Stomach (tissue), 9 donors: ENCODE measurements around the gene KIF1A. TPM values are rescaled to one million over a fixed set of nuclear protein-coding genes. Genes with fewer than 3 reads are reported as not detected.
"Not testable (repeated sequence)": the region's sequence is repeated elsewhere in the genome, so short reads cannot be mapped to it uniquely, and the experiment has no call there.

Source experiments
- DNase-seq, 2 donors: peaks; one replicate each; pipeline versions ENCODE4 v3.0.0 to v3.0.0-alpha.2; 2013 to 2019
- H3K27ac ChIP-seq, 5 donors: fragments of 200-600 bp in 4 of 5; sonication (generic) in 4 of 5; one replicate each; pipeline ENCODE4 v1.5.1; 2013 to 2019; ENCODE audit warnings: mild to moderate bottlenecking in 1 of 5, moderate library complexity in 1 of 5
- H3K27me3 ChIP-seq, 3 donors: fragments of 200-600 bp; sonication (generic); one replicate each; pipeline ENCODE4 v1.5.1; 2017 to 2019; ENCODE audit warnings: mixed run types in 1 of 3
- H3K36me3 ChIP-seq, 4 donors: fragments of 200-600 bp; sonication (generic); 1 replicate in 3 of 4; 2 replicates in 1 of 4; pipeline ENCODE4 v1.5.1; 2016 to 2019
- H3K4me1 ChIP-seq, 4 donors: fragments of 200-600 bp; sonication (generic); one replicate each; pipeline ENCODE4 v1.5.1; 2016 to 2019
- H3K4me3 ChIP-seq, 4 donors: fragments of 200-600 bp; sonication (generic) in 3 of 4; one replicate each; pipeline ENCODE4 v1.5.1; 2016 to 2019; ENCODE audit warnings: mild to moderate bottlenecking in 1 of 4
- H3K9me3 ChIP-seq, 4 donors: fragments of 200-600 bp; sonication (generic); one replicate each; pipeline ENCODE4 v1.5.1; 2016 to 2019
- EP300 ChIP-seq: sonication (generic); formaldehyde crosslinking; IDR thresholded peaks from one replicate; pipeline ENCODE4 v1.6.1; 2017; ENCODE audit warnings: antibody characterized with exemption
- POLR2A ChIP-seq, 4 donors: fragments of 450-650 bp; IDR thresholded peaks; one replicate each; pipeline ENCODE4 v1.6.1; 2016; ENCODE audit warnings: antibody characterized with exemption in 4 of 4, control low read depth in 2 of 4, mild to moderate bottlenecking in 1 of 4, moderate library complexity in 1 of 4
- POLR2AphosphoS5 ChIP-seq, 3 donors: sonication (generic); formaldehyde crosslinking; IDR thresholded peaks; one replicate each; pipeline ENCODE4 v1.6.1; 2016; ENCODE audit warnings: antibody characterized with exemption in 3 of 3
- WGBS, 5 donors: extraction: QIAGEN DNeasy Blood & Tissue Kit in 3 of 5; methylation state at CpG; one replicate each; pipeline versions ENCODE4 v1.1.5 to v1.1.7; 2013 to 2018; 5-methylcytosine and 5-hydroxymethylcytosine counted together
- intact Hi-C: fragments of 100-400 bp; cut with DNase I; formaldehyde crosslinking; loops from one replicate; pipeline ENCODE4 v1.15.1; 2023; ENCODE audit warnings: low total_unique reads
- polyA plus RNA-seq, 3 donors: library from polyadenylated mRNA; stranded (reverse); fragments of 200-250 nt; gene quantifications; one replicate each; pipeline ENCODE4 v1.2.3, GENCODE V29; 2013
- total RNA-seq, 5 donors: library from RNA; depleted of rRNA; stranded (reverse); fragments of >200 nt; gene quantifications; one replicate each; pipeline versions ENCODE4 v1.1.0 to v1.2.3, GENCODE V29; 2014 to 2016
- TF ChIP-seq, protein P1 (sequence below), 7 experiments: fragments of 450-650 bp in 4 of 7; fragments of 200-600 bp in 3 of 7; sonication (generic) in 3 of 7; IDR thresholded peaks; one replicate each; pipeline ENCODE4 v1.5.1; 2016 to 2019; ENCODE audit warnings: antibody characterized with exemption in 7 of 7, control low read depth in 2 of 7, mild to moderate bottlenecking in 1 of 7
- donor health status: healthy with polysubstance abuse.
- donor health status: Bipolar disorder and iron deficiency.
- donor health status: healthy.

Gene KIF1A
- total and polyA plus RNA-seq, 8 donors, result 0.15 to 12.5 (median 2.5) TPM

DNA sequence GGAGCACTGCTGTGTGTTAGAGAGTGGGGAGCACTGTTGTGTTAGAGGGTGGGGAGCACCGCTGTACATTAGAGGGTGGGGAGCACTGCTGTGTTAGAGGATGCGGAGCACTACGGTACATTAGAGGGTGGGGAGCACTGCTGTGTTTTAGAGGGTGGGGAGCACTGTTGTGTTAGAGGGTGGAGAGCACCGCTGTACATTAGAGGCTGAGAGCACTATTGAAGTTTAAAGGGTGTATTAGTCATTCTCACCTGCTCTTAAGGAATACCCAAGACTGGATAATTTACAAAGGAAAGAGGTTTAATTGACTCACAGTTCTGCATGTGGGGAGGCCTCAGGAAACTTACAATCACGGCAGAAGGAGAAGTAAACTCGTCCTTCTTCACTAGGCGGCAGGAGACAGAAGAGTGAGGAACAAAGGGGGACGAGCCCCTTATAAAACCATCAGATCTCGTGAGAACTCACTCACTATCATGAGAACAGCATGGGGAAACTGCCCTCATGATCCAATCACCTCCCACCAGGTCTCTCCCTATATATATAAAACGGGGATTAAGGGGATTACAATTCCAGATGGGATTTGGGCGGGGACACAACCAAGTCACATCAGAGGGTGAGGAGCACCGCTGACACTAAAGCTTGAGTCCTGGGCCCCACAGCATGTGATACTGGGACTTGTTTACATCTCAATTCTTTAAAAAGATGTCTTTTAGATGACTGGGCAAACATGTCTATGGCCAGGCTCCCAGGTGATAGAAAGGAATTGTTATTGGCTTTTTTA lies 29.1 kb upstream of the KIF1A start:
- Histone ChIP-seq H3K4me1 (peaks cover 0 to 12% (median 8%) of the 10 kb centered on the region in 4 donors), H3K9me3 (peaks cover 0 to under 1% (median 0%) of the 10 kb centered on the region in 4 donors), H3K4me3 (no peak overlapping the region), H3K36me3 (no peaks in the 10 kb centered on the region), H3K27ac (no peak overlapping the region), H3K27me3 (no peaks in the 10 kb centered on the region)
- 72 to 77% (median 75%) methylated on average over 12 of the region's 12 CpGs for WGBS, 5 donors
- TF ChIP-seq EP300 (no peak), POLR2A (IDR thresholded peaks at IDR 0.05) (no peak), POLR2AphosphoS5 (IDR thresholded peaks at IDR 0.05) (no peak)
- TF ChIP-seq, protein P1, sequence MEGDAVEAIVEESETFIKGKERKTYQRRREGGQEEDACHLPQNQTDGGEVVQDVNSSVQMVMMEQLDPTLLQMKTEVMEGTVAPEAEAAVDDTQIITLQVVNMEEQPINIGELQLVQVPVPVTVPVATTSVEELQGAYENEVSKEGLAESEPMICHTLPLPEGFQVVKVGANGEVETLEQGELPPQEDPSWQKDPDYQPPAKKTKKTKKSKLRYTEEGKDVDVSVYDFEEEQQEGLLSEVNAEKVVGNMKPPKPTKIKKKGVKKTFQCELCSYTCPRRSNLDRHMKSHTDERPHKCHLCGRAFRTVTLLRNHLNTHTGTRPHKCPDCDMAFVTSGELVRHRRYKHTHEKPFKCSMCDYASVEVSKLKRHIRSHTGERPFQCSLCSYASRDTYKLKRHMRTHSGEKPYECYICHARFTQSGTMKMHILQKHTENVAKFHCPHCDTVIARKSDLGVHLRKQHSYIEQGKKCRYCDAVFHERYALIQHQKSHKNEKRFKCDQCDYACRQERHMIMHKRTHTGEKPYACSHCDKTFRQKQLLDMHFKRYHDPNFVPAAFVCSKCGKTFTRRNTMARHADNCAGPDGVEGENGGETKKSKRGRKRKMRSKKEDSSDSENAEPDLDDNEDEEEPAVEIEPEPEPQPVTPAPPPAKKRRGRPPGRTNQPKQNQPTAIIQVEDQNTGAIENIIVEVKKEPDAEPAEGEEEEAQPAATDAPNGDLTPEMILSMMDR (IDR thresholded peaks at IDR 0.05), result no peak
- DNase-seq, result no peak
- intact Hi-C loops, result no loop called here

DNA sequence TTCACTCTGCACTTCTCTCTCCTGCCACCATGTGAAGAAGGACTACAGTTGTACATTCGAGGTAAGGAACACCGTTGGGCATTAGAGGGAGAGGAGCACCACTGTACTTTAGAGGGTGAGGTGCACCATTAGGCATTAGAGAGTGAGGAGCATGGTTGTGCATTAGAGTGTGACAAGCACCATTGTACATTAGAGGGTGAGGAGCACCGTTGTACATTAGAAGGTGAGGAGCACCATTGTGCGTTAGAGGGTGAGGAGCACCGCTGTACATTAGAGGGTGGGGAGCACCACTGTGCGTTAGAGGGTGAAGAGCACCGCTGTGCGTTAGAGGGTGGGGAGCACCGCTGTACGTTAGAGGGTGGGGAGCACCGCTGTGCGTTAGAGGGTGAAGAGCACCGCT lies 27.8 kb upstream of the KIF1A start:
- TF ChIP-seq, protein P1 (IDR thresholded peaks at IDR 0.05), result no peak
- no peak for TF ChIP-seq POLR2AphosphoS5 (IDR thresholded peaks at IDR 0.05)
- TF ChIP-seq POLR2A (IDR thresholded peaks at IDR 0.05), result no peak
- no peak for TF ChIP-seq EP300
- Histone ChIP-seq H3K9me3 (no peaks in the 10 kb centered on the region), H3K27me3 (no peaks in the 10 kb centered on the region), H3K36me3 (no peaks in the 10 kb centered on the region), H3K4me3 (no peak overlapping the region), H3K4me1 (peaks cover 0 to 12% (median 8%) of the 10 kb centered on the region in 4 donors), H3K27ac (no peak overlapping the region)
- intact Hi-C loops, result no loop called here
- WGBS, 5 donors, result 90 to 95% (median 91%) methylated on average over 11 to 13 of the region's 13 CpGs
- DNase-seq, result no peak

DNA sequence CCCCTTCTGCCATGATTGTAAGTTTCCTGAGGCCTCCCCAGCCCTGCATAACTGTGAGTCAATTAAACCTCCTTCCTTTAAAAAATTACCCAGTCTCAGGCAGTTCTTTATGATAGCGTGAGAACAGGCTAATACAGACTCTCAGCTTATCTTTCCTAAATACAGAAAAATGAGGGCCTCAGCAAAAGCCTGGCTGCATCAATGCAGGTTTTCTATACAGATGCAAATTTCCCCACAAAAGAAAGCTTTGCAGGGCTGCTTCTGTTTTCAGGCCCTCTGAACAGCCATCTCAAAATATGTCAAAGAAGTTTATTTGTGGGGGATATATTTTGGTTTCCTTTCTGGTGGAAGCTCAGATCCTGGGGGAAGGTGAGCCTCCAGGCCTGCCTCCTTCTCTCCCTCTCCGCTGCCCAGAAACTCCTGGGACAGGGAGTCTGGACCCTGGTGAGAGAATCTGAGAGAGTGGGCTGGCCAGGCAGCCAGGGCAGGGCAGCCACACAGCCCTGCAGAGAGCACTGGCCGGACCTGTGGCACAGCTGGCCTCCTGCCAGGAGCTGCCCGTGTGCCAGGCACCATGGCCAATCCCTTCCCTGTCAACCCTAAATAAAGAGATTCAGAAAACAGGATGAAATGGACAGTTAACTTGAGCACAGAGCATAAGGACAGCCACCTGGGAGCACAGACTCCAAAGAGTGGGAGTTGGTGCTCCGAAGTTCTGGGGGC lies 27.0 kb upstream of the KIF1A start:
- Histone ChIP-seq H3K27ac (no peak overlapping the region), H3K4me3 (no peak overlapping the region), H3K9me3 (no peaks in the 10 kb centered on the region), H3K27me3 (no peaks in the 10 kb centered on the region), H3K36me3 (no peaks in the 10 kb centered on the region), H3K4me1 (peaks cover 0 to 12% (median 8%) of the 10 kb centered on the region in 4 donors)
- TF ChIP-seq POLR2AphosphoS5 (IDR thresholded peaks at IDR 0.05) (no peak), EP300 (no peak), POLR2A (IDR thresholded peaks at IDR 0.05) (no peak)
- TF ChIP-seq, protein P1 (IDR thresholded peaks at IDR 0.05), result no peak
- DNase-seq, result peak; percentile 27 to 72
- intact Hi-C loops, result no loop called here
- 41 to 60% (median 44%) methylated on average over 5 of the region's 5 CpGs for WGBS, 5 donors

DNA sequence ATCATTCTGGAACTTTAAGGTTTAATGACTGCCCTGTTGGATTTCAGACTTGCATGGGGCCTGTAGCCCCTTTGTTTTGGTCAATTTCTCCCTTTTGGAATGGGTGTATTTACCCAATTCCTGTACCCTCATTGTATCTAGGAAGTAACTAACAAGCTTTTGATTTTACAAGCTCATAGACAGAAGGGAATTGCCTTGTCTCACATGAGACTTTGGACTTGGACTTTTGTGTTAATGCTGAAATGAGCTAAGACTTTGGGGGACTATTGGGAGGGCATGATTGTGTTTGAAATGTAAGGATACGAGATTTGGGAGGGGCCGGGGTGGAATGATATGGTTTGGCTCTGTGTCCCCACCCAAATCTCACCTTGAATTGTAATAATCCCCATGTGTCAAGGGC lies 26.3 kb upstream of the KIF1A start:
- 70 to 90% (median 80%) methylated on average over 2 of the region's 2 CpGs for WGBS, 5 donors
- DNase-seq, result not testable (repeated sequence)

More for the DNA sequence above, 26.3 kb upstream of the KIF1A start:
- H3K36me3 ChIP-seq, H3K27ac ChIP-seq, H3K4me1 ChIP-seq, H3K27me3 ChIP-seq, H3K4me3 ChIP-seq, intact Hi-C loops, H3K9me3 ChIP-seq: not testable (repeated sequence)
